ENCODE data around the gene SOCS1.
A peak's percentile ranks its signal among the peaks of the same experiment; 100 is the strongest.

Gene SOCS1

GRCh38 chr16:11260596-11260966 is 4.6 kb upstream of the SOCS1 start:
- DNase-seq (ENCODE audit: low read depth), result no peak

DNA sequence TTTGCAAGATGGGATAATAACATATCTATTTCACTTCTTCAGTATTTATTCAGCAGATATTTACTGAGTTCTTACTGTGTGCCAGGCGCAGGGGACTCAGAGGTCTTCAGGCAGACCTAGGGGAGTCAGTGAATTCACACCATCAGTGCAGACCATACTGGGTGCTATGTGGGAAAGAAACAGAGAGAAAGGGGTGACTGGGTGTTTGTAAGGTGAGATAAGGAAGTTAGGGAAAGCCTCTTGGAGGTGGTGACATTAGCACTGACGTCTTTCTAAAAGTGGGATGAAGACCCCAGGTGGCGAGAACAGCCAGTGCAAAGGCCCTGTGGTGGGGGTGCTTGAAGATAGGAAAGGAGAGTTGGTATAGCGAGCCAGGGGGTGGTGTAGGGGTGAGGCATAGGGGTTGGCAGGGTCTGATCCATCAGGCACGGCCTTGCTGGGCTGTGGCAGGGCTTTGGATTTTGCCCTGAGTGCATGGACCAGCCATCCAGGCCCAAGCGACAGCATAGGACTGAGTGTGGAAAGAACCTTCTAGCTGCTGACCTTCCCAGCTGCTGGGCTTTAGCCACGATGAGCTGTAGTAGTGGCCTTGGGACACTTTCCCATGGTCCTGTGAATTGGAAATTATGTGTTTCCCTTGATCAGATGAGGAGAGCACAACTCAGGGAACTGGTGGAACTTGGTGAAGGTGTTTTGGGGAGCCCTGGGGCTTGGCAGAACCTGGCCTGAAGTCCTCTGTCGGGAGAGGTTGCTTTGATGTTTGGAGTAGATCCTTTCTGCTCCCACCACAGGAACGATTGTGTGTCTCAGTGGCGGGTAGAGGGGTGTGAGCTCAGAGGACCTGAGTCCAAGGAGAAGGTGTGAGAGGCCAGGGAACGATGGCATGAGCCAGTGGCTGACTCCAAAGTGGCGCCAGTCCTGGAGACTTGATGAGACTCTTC is 3.9 kb upstream of the SOCS1 start:
- DNase-seq (ENCODE audit: low read depth), result no peak

GRCh38 chr16:11258553-11259492 is 2.8 kb upstream of the SOCS1 start:
- no peak for DNase-seq (ENCODE audit: low read depth)

- DNase-seq (ENCODE audit: low read depth), result peak; percentile 72
Observed at GRCh38 chr16:11257131-11257938, 1.3 kb upstream of the SOCS1 start.

GRCh38 chr16:11256661-11257130 is 692 bp upstream of the SOCS1 start:
- no peak for DNase-seq (ENCODE audit: low read depth)

DNA sequence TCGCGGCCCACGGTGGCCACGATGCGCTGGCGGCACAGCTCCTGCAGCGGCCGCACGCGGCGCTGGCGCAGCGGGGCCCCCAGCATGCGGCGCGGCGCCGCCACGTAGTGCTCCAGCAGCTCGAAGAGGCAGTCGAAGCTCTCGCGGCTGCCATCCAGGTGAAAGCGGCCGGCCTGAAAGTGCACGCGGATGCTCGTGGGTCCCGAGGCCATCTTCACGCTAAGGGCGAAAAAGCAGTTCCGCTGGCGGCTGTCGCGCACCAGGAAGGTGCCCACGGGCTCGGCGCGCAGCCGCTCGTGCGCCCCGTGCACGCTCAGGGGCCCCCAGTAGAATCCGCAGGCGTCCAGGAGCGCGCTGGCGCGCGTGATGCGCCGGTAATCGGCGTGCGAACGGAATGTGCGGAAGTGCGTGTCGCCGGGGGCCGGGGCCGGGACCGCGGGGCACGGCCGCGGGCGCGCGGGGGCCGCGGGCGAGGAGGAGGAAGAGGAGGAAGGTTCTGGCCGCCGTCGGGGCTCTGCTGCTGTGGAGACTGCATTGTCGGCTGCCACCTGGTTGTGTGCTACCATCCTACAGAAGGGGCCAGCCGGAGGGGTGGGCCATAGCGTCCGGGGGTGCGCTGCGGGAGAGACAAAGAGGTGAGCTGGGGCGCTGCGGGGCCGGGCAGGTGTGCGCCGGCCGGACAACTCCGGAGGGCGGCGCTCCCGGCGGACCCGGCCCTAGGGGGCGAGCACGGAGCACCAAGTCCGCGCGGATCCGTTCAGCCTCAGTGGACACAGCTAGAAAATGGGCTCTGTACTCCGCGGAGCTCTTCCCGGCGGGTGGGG is 879 bp downstream of the SOCS1 start:
- DNase-seq (ENCODE audit: low read depth), result peak; percentile 49

DNA sequence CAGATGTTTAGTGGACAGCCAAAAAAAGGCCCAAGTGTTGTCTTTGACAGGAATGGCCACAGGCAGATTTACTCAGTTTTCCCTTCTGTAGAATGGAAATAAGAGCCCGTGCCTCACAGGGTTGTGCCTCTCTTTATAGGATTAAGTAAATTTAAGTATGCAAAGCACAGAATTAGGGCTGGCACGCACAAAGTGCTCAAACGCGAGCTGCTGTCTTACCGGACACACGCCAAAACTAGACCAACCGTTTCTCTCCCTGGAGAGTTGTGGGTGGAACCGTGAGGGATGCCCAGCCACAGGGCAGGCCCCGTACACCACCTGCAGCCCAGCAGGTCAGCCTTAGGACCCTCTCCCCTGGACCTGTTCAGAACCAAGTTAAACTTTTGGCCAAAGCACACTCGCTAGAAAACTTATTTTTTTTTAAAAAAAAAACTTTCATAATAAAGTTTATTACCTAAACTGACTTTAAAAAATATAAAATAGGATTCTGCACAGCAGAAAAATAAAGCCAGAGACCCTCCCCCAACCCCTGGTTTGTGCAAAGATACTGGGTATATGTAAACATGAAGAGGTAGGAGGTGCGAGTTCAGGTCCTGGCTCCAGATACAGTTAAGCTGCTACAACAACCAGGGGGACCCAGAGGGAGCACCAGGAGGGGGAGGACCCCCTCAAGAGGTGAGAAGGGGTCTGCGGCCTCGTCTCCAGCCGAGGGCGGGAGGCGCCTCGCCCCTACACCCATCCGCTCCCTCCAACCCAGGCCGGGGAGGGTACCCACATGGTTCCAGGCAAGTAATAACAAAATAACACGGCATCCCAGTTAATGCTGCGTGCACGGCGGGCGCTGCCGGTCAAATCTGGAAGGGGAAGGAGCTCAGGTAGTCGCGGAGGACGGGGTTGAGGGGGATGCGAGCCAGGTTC is 1.8 kb downstream of the SOCS1 start:
- no peak for DNase-seq (ENCODE audit: low read depth)

GRCh38 chr16:11253009-11253994 is 2.7 kb downstream of the SOCS1 start:
- DNase-seq (ENCODE audit: low read depth), result peak; percentile 37

DNA sequence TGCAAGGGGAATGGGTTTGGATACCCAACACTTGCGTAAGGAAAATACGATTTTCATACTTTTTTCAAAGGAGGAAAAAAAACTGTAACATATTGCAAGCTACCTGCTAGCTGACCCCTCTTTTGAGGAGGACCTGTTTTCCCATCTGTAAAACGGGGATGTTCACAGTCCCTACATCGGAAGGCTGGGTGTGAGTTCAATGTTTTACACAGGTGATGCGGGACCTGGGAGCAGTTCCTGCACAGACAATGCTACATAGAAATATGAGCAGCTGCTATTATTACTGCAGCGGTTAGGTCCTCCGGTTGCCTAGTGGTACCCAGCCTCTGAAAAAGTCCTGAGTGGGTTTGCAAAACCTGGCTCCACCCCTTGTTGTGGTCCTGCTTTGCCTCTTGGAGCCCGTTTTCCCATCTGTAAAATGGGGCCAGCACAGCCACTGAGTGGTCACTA is 3.5 kb downstream of the SOCS1 start:
- DNase-seq (ENCODE audit: low read depth), result no peak

DNA sequence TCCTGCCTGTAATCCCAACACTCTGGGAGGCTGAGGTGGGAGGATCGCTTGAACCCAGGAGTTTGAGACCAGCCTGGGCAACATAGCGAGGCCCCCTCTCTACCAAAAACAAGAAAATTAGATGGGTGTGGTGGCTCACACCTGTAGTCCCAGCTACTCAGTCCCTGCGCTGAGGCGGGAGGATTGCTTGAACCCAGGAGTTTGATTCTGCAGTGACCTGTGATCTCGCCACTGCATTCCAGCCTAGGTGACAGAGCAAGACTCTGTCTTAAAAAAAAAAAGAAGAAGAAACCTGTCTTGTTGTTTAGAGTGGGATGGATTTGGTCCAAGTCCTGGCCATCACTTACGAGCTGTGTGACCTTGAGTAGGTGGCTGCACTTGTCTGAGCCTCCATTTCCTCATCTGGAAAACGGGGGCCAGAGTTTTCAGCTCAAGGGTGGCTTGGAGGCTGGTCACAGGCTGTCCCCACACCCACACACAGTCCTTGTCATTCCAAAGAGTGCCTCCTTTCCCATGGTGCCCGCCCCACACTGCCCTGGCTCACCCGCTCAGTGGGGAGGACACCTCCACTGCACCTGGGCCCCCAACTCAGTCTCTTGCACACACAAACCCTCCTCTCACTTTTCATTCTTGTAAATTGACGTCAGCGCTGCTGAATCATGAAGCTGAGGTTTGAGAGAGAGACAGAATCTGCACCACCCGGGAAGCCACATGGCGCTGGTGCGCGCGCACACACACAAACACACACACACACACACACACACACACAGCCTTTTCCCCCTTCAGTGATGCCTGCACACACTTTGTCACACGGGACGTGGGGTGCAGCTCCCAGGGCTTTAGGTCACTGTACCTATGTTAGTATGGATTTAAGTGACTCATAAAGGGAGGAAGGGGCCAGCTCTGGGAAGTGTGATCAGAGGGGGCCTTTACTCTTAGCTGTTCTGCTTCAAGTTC is 4.2 kb downstream of the SOCS1 start:
- peak; percentile 84 for DNase-seq (ENCODE audit: low read depth)

DNA sequence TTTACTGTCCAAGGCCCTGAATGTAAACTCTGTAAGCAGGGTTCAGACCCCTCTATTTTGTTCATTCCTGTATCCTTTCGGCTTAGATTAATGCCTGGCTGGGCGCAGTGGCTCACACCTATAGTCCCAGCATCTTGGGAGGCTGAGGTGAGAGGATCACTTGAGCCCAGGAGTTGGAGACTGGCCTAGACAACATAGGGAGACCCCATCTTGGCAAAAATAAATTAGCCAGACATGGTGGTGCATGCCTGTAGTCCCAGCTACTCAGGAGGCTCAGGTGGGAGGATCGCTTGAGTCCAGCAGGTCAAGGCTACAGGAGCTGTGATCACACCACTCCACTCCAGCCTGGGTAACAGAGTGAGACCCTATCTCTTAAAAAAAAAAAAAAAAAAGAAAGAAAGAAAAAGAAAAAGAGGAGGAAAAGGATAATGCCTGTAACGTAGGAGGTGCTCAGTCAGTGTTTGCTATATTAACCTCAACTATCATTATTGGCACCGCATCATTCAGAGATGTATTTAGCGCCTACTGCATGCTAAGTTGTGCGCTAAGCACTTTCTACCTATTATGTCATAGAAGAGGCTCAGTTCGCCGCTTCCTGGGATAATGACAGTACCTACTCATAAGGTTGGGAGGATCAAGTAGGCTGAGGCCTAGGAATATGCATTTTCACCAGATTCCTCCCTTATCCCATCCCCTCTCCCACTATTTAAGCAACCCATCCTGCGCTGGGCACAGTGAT is 5.0 kb downstream of the SOCS1 start:
- DNase-seq (ENCODE audit: low read depth), result no peak

DNA sequence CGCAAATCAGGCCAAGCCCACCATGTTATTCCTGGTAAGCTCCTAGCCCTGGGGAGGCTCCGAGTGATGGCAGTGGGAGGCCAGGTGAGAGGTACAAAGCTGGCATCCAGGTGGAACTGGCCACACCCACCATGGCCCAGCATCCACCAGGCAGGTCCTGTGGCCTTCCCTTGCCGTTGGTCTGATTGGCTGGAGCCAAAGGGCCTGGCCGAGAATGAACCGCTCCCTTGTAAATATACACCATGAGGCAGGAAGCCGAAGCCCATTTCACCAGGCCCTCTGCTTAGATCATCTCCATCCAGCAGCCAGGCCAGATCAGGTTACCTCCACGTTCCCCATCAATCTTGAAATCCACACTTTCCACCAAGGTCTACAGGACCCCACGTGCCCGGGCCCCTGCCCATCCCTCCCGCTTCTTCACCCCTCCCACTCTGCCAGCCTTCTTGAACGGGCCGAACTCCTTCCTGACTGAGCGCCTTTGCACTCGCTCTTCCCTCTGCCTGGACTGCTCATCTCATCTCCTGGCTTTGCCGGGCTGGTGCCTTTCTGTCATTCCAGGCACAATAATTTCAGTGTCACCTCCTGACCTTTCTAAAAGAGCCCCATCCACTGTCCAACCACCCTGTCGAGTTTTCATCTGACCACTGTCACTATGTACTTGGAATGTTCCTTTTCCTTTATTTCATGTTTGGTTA is 5.8 kb downstream of the SOCS1 start:
- DNase-seq (ENCODE audit: low read depth), result no peak

DNA sequence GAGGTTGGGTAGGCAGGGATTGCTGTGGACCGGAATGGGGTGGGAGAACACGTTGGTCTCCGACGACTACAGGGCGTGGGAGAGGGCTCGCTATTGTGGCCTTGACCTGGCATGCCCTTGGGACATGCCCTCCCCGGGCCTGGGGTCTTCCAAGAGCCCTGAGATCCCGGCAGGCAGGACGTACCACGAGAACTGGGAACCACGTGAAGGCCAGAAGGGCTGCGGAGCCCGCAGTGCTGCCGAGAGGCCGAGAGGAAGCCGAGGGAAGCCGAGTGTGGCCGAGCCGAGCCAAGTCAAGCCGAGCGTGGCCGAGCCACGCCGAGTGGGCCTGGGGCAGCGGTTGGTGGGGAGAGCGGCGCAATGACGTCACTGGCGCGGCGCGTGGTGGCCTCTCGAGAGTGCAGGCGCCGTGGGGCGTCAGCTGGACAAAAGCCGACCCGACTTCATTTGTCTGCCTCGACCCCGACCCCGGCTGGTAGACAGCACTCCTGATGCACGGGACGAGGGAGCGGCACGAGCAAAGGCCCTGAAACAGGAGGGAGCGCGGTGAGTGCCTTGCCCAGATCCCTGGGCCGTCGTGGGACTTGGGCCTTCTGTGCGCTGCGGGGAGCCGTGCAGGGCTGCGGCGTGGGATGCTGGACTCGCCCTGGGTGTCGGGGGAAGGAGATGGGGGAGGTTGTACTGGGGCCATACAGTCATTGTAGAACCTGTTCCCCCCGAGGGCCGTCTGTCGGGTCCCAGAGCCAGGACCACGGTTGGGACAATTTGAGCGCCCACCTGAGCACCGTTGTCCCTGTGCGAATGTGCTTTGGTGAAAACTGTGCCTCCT is 6.6 kb downstream of the SOCS1 start:
- no peak for DNase-seq (ENCODE audit: low read depth)

DNA sequence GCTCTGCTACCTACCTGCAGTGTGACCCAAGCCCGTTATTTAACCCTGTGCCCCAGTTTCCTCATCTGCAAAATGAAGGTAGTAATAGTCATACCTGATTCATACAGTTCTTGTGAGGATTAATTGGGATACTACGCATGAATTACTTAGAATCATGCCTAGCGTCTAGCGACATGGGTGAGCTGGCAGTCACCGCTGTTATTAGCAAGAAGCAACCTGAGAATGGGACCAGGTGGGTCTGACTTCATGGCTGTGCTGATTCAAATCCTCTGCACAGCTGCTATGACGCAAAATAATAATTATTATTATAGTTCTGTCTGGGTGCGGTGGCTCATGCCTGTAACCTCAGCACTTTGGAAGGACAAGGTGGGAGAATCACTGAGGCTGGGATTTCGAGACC is 7.9 kb downstream of the SOCS1 start:
- no peak for DNase-seq (ENCODE audit: low read depth)

GRCh38 chr16:11245988-11246387 is 10.0 kb downstream of the SOCS1 start:
- no peak for DNase-seq (ENCODE audit: low read depth)

All from amniotic epithelial cell (primary cell).